ENCODE data around the gene GOLGA6L9. TPM values are rescaled to one million over a fixed set of nuclear protein-coding genes. Genes with fewer than 3 reads are reported as not detected.

GOLGA6L9 gene
- total RNA-seq, result 1.2 and 1.3 TPM in 2 replicates

GRCh38 chr15:82429693-82430092 lies at the start of gene GOLGA6L9:
GOLGA6L9 (plus strand) TSS chr15:82429816; CDS start chr15:82430080, 264 bp downstream.

Small RNA genes lying within 50 kb of the gene (small RNA-seq; reads per million reads assigned to genes)
- gene AC245033.3, result not detected

Other genes with a start within 250 kb of the GOLGA6L9 start
- 18.6 and 25.0 TPM in 2 replicates for gene EFL1, start 167.1 kb upstream of the GOLGA6L9 start, total RNA-seq
- gene SAXO2, start 167.0 kb upstream of the GOLGA6L9 start, total RNA-seq, result 0.33 and 1.8 TPM in 2 replicates
- gene GOLGA6L10, start 80.3 kb upstream of the GOLGA6L9 start, total RNA-seq, result 0.29 and 0.65 TPM in 2 replicates
- gene RPS17, start 110.6 kb downstream of the GOLGA6L9 start, total RNA-seq, result 1,443 and 1,483 TPM in 2 replicates
- not detected in 2 replicates for gene CPEB1, start 217.5 kb downstream of the GOLGA6L9 start, total RNA-seq